GM18517 (cell line): ENCODE measurements around the gene MMAA.

Experiments
- ATAC-seq: cut with Tn5 transposase; IDR thresholded peaks from one replicate; pipeline ENCODE4 v1.9.1; 2021; ENCODE audit warnings: mild to moderate bottlenecking, moderate library complexity; ENCODE audit not compliant: unreplicated experiment

MMAA gene

GRCh38 chr4:145703850-145704497 lies 84.8 kb downstream of the MMAA start:
- ATAC-seq, result no peak

DNA sequence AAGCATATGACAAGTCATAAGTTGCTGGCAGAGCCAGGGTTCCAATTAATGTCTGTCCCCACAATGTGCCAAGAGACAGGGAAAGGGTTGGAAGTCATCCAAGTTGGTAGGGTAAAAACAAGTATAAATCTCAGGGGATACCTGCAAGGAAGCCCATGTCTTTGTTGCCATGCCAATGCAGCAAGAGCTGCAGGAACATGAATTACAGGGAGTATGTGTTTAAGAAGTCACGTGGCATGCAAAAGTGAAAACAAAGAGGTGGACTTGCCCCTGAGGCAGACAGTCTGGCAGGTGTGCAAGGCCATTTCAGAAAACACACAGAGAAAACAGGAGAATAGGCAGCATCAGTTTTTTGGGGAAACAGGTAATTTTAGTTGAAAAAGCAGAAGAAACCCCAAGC lies 90.2 kb downstream of the MMAA start:
- ATAC-seq, result no peak
